ENCODE data around the gene ZBED1.

DNA sequence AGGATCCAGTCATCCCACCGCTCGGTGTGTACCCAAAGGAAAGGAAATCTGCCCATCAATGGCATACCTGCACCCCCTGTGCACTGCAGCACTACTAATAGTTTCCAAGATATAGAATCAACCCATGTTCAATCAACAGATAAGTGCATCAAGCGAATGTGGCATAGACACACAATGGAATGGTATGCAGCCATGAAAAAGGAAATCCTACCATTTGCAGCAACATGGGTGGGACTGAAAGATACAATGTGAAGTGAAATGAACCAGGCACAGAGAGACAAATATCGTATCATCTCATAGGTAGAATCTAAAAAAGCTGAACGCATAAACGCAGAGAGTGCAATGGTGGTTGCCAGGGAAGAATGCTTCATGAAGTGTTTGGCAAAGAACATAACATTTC, 42.5 kb downstream of the ZBED1 start:
- TF ChIP-seq, protein P1, sequence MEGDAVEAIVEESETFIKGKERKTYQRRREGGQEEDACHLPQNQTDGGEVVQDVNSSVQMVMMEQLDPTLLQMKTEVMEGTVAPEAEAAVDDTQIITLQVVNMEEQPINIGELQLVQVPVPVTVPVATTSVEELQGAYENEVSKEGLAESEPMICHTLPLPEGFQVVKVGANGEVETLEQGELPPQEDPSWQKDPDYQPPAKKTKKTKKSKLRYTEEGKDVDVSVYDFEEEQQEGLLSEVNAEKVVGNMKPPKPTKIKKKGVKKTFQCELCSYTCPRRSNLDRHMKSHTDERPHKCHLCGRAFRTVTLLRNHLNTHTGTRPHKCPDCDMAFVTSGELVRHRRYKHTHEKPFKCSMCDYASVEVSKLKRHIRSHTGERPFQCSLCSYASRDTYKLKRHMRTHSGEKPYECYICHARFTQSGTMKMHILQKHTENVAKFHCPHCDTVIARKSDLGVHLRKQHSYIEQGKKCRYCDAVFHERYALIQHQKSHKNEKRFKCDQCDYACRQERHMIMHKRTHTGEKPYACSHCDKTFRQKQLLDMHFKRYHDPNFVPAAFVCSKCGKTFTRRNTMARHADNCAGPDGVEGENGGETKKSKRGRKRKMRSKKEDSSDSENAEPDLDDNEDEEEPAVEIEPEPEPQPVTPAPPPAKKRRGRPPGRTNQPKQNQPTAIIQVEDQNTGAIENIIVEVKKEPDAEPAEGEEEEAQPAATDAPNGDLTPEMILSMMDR (conservative IDR thresholded peaks at IDR 0.05 in 1 of 2, IDR thresholded peaks at IDR 0.05 in 1 of 2; ENCODE audit: low read depth in 1 of 2, low read length in 2 of 2) = no peak
- no peak for TF ChIP-seq EZH2 (IDR thresholded peaks at IDR 0.05; ENCODE audit: low read length, missing control alignments)
